Epithelial cell of proximal tubule (primary cell): ENCODE measurements around the gene LRRC59. TPM values are rescaled to one million over a fixed set of nuclear protein-coding genes. Genes with fewer than 3 reads are reported as not detected.
"Not testable (repeated sequence)": the region's sequence is repeated elsewhere in the genome, so short reads cannot be mapped to it uniquely, and the experiment has no call there.

Experiments used
- DNase-seq: peaks from one replicate; pipeline ENCODE4 v3.0.0-alpha.2; 2011; ENCODE audit warnings: low read depth
- H3K4me3 ChIP-seq: 2 replicates; pipeline ENCODE4 v1.5.1; 2011; ENCODE audit warnings: low read depth, mild to moderate bottlenecking, low read length
- total RNA-seq: library from RNA; depleted of rRNA; stranded (reverse); fragments of >200 nt; gene quantifications from 2 replicates; pipeline ENCODE4 v1.2.3, GENCODE V29; 2015
- TF ChIP-seq, protein P1 (sequence below): conservative IDR thresholded peaks from 2 replicates; pipeline ENCODE4 v1.5.1; 2012; ENCODE audit warnings: low read depth, mild to moderate bottlenecking, low read length

Gene LRRC59
- total RNA-seq, 1 donor from 2014 or later, result 147 TPM

DNA sequence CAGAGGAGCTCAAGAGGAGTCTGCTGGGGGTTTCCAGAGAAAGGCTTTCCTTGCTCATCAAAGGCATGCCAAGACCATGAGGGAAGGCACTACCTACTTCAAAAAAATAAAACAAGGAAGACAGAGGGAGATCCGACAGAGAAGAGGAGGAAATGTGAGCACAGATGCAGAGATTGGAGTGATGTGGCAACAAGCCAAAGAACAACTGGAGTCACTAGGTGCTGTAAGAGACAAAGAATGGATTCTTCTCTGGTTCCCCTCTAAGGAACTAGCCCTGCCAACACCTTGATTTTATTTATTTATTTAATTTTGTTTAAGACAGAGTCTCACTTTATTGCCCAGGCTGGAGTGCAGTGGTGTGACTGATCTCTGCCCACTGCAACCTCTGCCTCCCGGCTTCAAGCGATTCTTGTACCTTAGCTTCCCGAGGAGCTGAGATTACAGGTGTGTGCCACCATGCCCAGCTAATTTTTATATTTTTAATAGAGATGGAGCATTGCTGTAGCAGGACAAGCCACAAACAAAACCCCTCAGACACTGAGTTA, 14.9 kb upstream of the LRRC59 start:
- TF ChIP-seq, protein P1, sequence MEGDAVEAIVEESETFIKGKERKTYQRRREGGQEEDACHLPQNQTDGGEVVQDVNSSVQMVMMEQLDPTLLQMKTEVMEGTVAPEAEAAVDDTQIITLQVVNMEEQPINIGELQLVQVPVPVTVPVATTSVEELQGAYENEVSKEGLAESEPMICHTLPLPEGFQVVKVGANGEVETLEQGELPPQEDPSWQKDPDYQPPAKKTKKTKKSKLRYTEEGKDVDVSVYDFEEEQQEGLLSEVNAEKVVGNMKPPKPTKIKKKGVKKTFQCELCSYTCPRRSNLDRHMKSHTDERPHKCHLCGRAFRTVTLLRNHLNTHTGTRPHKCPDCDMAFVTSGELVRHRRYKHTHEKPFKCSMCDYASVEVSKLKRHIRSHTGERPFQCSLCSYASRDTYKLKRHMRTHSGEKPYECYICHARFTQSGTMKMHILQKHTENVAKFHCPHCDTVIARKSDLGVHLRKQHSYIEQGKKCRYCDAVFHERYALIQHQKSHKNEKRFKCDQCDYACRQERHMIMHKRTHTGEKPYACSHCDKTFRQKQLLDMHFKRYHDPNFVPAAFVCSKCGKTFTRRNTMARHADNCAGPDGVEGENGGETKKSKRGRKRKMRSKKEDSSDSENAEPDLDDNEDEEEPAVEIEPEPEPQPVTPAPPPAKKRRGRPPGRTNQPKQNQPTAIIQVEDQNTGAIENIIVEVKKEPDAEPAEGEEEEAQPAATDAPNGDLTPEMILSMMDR, result no peak
- no peak for DNase-seq

DNA sequence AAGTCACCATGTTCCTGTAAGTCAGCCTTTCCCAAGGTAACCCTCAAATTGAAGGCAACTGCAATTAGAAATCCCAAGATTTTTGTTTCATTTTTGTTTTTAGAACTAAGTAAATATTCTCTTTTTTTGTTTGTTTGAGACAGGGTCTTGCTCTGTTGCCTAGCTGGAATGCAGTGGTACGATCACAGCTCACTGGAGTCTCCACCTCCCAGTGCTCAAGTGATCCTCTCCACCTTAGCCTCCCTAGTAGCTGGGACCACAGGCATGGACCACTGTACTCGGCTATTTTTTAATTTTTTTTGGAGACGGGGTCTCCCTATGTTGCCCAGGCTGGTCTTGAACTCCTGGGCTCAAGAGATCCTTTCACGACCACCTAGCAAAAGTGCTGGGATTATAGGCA, 10.6 kb upstream of the LRRC59 start:
- DNase-seq, result no peak
- TF ChIP-seq, protein P1, result no peak
- H3K4me3 ChIP-seq, result no peak overlapping the region

More for the DNA sequence above, 14.9 kb upstream of the LRRC59 start:
- no peak overlapping the region for H3K4me3 ChIP-seq

DNA sequence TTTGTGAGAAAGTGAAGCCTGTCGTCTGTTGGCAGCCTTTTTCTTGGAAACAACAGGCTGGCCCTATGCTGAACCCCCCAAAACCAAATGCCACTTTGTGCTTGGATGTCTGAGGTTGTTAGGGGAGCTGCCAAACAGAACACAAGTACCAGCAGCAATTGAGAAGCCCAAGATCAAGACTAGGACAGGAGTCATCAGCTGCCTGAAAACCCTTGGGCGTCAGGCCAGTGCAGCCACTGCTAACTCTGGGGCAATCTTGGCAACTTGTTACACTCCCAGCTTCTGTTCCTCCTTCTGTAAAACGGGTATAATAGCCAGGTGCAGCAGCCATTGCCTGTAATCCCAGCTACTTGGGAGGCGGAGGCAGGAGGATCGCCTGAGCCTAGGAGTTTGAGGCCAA, 9.3 kb upstream of the LRRC59 start:
- TF ChIP-seq, protein P1, result no peak

DNA sequence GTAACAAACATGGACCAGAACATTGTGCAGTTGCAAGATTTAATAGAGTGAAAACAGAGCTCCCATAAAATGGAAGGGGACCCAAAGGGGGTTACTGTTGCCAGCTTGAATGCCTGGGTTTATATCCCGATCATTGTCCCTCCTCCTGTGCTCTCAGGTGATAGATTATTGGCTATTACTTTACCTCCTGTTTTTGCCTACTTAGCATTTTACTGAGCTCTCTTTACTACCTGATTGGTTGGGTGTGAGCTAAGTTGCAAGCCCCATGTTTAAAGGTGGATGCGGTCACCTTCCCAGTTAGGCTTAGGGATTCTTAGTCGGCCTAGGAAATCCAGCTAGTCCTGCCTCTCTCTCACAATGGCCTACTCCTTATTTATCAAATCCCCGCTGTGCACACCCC, 8.0 kb upstream of the LRRC59 start:
- not testable (repeated sequence) for DNase-seq

More for the DNA sequence above, 9.3 kb upstream of the LRRC59 start:
- DNase-seq, result no peak
- no peak overlapping the region for H3K4me3 ChIP-seq

DNA sequence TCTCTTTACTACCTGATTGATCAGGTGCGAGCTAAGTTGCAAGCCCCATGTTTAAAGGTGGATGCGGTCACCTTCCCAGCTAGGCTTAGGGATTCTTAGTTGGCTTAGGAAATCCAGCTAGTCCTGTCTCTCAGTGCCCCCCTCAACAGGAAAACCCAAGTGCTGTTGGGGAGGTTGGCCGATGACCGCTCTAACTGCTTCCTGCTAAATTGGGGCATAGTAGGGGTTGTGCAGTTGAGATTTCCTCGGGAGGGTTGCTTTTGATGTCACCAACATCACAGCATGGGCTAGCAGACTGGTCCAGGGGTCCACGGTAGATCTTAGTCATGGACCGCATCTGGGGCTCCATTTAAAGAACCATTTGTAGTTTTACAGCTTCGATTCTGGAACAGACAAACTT, 2.3 kb upstream of the LRRC59 start:
- H3K4me3 ChIP-seq, DNase-seq: not testable (repeated sequence)

More for the DNA sequence above, 8.0 kb upstream of the LRRC59 start:
- not testable (repeated sequence) for H3K4me3 ChIP-seq

DNA sequence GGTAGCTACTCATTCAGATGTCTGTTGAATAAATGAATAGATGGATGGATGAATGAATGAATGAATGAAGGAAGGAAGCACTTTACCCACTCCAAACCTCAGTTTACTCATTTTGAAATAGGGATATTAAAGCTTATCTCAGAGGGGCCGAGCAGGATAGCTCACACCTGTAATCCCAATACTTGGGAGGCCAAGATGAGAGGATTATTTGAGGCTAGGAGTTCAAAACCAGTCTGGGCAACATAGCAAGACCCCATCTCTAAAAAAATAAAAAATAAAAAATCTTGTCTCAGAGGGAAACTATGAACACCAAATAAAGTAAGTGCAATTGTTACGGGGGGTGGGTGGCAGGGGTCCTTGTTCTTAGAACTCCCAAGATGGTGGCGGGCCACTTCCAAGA, 1.3 kb upstream of the LRRC59 start:
- H3K4me3 ChIP-seq, DNase-seq: not testable (repeated sequence)

DNA sequence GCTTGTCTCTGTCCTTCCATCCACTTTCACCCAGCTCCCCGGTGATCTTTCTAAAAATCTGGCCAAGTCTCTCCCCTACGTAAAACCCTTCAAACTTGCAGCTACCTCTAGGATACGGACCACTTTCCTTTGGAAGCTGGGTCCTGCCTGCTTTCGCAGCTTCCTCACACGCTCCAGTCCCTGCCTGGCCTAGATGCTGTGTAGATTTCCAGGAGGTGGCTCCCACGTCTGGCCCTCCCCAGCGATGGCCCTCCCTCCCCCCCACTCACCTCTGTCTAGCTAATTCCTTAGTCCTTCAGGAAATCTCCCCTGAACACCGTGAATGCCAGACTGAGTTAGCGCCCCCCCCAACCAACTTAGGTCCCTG, 579 bp upstream of the LRRC59 start:
- no peak for DNase-seq
- no peak overlapping the region for H3K4me3 ChIP-seq
- TF ChIP-seq, protein P1, result no peak

DNA sequence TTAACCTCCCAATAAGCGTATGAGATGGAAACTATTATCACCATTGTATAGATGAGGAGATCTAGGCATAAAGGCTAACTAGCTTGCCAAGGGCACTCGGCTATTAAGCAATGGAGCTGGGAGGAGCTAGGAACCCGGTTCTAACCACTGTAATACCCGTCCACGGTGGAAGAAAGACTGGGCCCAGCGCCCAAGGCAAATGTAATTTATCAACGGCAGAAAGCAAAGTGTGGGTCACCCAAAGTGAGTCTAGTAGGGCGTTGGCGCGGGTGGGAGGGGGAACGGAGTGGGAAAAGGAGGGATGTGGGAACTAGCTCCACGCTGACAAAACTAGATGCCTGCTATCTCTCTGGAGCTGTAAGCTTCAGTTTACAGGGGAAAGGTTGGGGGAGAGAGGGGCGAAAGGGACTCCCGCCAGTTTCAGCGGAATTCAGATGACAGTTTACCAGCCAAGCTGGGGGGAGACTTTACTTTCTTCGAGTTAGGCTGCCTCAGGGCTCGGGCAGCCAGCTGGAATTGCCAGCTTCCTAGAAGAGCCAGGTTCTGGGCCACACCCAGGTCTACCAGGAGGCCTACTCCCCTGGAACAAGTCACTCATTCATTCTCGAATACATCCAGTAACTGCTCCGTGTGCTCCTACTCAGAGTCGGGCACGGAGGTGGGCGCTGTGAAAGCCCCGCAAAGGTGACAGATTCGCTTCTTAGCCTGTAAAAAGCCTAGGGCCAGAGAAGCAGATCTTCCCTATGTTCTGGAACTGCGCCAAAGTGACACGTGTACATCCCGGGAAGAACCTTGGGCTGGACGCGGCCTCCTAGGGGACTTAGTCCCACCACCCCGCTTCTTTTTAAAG, 837 bp downstream of the LRRC59 start:
- DNase-seq, result no peak
- TF ChIP-seq, protein P1, result no peak
- H3K4me3 ChIP-seq, result peak overlapping the region; percentile 82
